Measurements from ENCODE around the gene CD83. TPM values are rescaled to one million over a fixed set of nuclear protein-coding genes. Genes with fewer than 3 reads are reported as not detected.

The CD83 gene
- total and polyA plus RNA-seq, 9 of the 15 experiments (the other 6 are each of a cell fraction or from before 2014, with no cell fraction given): 2.5 to 4.1 (median 3.4) TPM

DNA sequence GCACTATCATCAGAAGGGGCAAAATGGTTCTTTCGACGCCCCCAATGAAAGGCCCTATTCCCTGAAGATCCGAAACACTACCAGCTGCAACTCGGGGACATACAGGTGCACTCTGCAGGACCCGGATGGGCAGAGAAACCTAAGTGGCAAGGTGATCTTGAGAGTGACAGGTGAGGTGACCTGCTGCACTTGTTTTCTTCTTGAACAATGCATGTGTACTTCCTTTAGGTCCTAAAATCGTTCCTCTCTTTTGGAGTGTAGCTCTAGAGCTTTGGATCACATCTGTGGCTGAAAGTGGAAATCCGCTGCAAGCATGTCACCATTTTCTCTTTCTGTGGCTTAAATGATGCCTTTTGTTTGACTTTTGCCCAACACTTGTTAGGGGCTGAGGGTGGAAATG, 14.0 kb downstream of the CD83 start:
- in situ Hi-C loops (cut with MboI): no loop called here
- BruUV-seq (replicated peaks): no TSS peak
- Histone ChIP-seq H3K9me3 (replicated peaks; ENCODE audit: control insufficient read depth, insufficient read depth, low read depth, low read length) (0 out of 2 replicates have a peak, but pooled peaks cover 2% of the 10 kb centered on the region), H3K4me1 (replicated peaks in 1 of 2; ENCODE audit: control insufficient read depth in 2 of 2, insufficient read depth in 2 of 2, low read length in 2 of 2) (peaks cover 4 to 24% of the 10 kb centered on the region in 2 experiments; a peak in 4 of 5 replicates), H3K27ac (ENCODE audit: extremely low read depth, low read depth, low read length) (no peak overlapping the region), H3K4me3 (no peak overlapping the region), H3K9ac (ENCODE audit: insufficient read depth in 1 of 2, low read depth in 2 of 2, low read length in 2 of 2) (no peak overlapping the region), H3K27me3 (ENCODE audit: control insufficient read depth in 2 of 2, insufficient read depth in 2 of 2, low read length in 2 of 2) (no peaks in the 10 kb centered on the region), H3K9me1 (ENCODE audit: control insufficient read depth, insufficient read depth, low read length) (no peaks in the 10 kb centered on the region), H4K20me1 (replicated peaks; ENCODE audit: control insufficient read depth, insufficient read depth, low read length) (no peaks in the 10 kb centered on the region), H3K79me2 (ENCODE audit: control insufficient read depth, insufficient read depth, low read length) (no peaks in the 10 kb centered on the region), H2AFZ (ENCODE audit: low read depth, low read length) (no peak overlapping the region), H3K4me2 (ENCODE audit: insufficient read depth, low read length) (no peak overlapping the region), H3K36me3 (ENCODE audit: control insufficient read depth, insufficient read depth, low read length) (no peaks in the 10 kb centered on the region)
- intact Hi-C loops (cut with micrococcal nuclease): no loop called here
- ChIA-PET POLR2A (interaction anchor here (0.5 kb wide), 1 partner anchor 1344 kb away, joined by 3 read pairs; no protein-coding TSS in a partner anchor), CTCF (ENCODE audit: low intra/inter-chr PET ratio) (interaction anchor here (0.9 kb wide), 1 partner anchor 13 kb away, joined by 5 read pairs; no protein-coding TSS in a partner anchor)
- TF ChIP-seq HDAC1 (IDR thresholded peaks at IDR 0.05) (no peak), SREBF1 (IDR thresholded peaks at IDR 0.05; ENCODE audit: borderline replicate concordance, low read depth, low read length) (no peak), EP400 (IDR thresholded peaks at IDR 0.05) (no peak), ZNF431 (CRISPR knock-in tag; IDR thresholded peaks at IDR 0.05) (no peak), TCF7L2 (IDR thresholded peaks at IDR 0.05; ENCODE audit: low read depth, low read length) (no peak), CREM (IDR thresholded peaks at IDR 0.05; ENCODE audit: low read depth) (no peak), ZNF174 (CRISPR knock-in tag; IDR thresholded peaks at IDR 0.05) (no peak), NR2F6 (CRISPR knock-in tag; IDR thresholded peaks at IDR 0.05) (no peak), LEF1 (IDR thresholded peaks at IDR 0.05) (no peak), TEAD4 (IDR thresholded peaks at IDR 0.05; ENCODE audit: low read length) (no peak), TEAD4 (CRISPR knock-in tag; IDR thresholded peaks at IDR 0.05; ENCODE audit: borderline replicate concordance) (no peak), RFX5 (IDR thresholded peaks at IDR 0.05; ENCODE audit: low read depth, low read length) (no peak), KDM5B (IDR thresholded peaks at IDR 0.05; ENCODE audit: insufficient replicate concordance, low read depth, low read length) (no peak)
- TF ChIP-seq, protein P1, sequence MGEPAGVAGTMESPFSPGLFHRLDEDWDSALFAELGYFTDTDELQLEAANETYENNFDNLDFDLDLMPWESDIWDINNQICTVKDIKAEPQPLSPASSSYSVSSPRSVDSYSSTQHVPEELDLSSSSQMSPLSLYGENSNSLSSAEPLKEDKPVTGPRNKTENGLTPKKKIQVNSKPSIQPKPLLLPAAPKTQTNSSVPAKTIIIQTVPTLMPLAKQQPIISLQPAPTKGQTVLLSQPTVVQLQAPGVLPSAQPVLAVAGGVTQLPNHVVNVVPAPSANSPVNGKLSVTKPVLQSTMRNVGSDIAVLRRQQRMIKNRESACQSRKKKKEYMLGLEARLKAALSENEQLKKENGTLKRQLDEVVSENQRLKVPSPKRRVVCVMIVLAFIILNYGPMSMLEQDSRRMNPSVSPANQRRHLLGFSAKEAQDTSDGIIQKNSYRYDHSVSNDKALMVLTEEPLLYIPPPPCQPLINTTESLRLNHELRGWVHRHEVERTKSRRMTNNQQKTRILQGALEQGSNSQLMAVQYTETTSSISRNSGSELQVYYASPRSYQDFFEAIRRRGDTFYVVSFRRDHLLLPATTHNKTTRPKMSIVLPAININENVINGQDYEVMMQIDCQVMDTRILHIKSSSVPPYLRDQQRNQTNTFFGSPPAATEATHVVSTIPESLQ (CRISPR knock-in tag; IDR thresholded peaks at IDR 0.05): no peak
- ATAC-seq (no peak), FAIRE-seq (no peak), DNase-seq (ENCODE audit: extremely low read depth in 1 of 4, low spot score in 3 of 4) (no peak)
- 33% methylated on average over 7 of the region's 7 CpGs for WGBS (ENCODE audit: insufficient coverage, low coverage, missing lambda C conversion rate)

All from K562 (cell line).